Right lobe of liver (tissue), 4 donors: ENCODE results near the gene FIZ1.

ENCODE experiments used
- CTCF ChIP-seq, 4 donors: fragments of 200-600 bp in 3 of 4; fragments of 450-650 bp in 1 of 4; IDR thresholded peaks; one replicate each; pipeline versions ENCODE4 v1.5.1 to v1.8.0; 2016 to 2022; ENCODE audit warnings: antibody characterized with exemption in 4 of 4, mild to moderate bottlenecking in 2 of 4
- POLR2A ChIP-seq: fragments of 450-650 bp; IDR thresholded peaks from one replicate; pipeline ENCODE4 v1.6.1; 2017; ENCODE audit warnings: antibody characterized with exemption, mild to moderate bottlenecking
- donor health status: DM: no; HTN: no; CAD: no.
- donor health status: DM: no; HTN: no; CAD: no.
- donor health status: DM: no; HTN: yes; CAD: no.

- TF ChIP-seq CTCF (IDR thresholded peaks at IDR 0.05) (no peak), POLR2A (no peak)
Measured at GRCh38 chr19:55621205-55621672, 21.9 kb upstream of the FIZ1 start.
